ENCODE results near the gene IFITM10.

IFITM10 gene

GRCh38 chr11:1740786-1741530 is 9.4 kb downstream of the IFITM10 start:
- DNase-seq (ENCODE audit: low spot score), result no peak

GRCh38 chr11:1739576-1739975 is 10.8 kb downstream of the IFITM10 start:
- DNase-seq (ENCODE audit: low spot score), result no peak

- DNase-seq (ENCODE audit: low spot score), result no peak
Observed at GRCh38 chr11:1738380-1738779, 12.0 kb downstream of the IFITM10 start.

DNA sequence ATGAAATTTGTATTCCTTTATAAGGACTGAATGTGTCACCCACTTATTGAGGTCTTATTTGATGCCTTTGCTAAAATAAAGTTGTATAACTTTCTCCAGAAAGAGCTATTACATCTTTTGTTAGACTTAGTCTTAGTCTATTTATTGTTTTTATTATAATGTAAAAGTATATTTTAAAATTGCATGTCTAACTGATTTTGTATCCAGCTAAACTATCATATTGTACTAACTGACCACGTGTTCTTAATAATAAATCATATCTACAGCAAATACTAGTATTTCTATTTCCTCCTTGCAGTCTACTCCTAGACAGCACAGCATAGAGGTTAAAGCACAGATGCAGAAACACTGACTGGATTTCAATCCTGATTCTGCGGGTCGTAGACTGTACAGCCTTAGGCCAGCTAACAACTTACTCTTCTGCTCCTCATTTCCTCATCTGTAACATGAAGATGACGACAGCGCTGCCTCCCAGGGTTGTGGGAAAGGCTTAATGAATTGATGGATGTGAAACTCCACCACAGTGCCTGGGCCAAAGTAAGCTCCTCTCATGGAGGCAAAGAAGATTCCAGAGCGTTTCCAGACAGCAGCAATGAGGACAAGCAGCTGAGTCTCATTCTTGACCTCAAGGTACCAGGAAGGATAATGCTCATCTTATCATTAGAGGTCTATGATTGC is 13.2 kb downstream of the IFITM10 start:
- DNase-seq (ENCODE audit: low spot score), result no peak

- no peak for DNase-seq (ENCODE audit: low spot score)
Observed at GRCh38 chr11:1736447-1736992, 13.9 kb downstream of the IFITM10 start.

- no peak for DNase-seq (ENCODE audit: low spot score)
Observed at GRCh38 chr11:1735271-1735670, 15.1 kb downstream of the IFITM10 start.

DNA sequence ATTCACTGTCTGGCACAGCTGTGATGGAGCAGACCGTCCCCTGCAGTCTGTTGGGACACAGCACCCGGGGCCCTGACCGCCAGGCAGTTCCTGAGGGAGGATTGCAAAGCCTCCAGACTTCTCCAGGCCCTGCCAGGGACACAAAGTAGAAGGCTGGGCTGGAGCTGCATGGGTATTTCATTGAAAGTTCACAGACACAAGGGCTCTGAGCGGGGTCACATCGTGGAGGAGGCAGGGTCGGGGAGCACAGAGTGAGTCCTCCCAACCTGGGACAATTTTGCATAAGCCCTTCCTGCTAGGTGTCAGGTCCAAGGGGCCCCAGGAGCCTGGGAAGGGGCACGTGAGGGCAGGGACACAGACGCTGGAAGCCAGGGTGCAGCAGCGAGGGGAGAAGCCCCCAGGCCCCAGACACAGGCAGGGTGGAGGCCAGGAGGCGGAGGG is 15.7 kb downstream of the IFITM10 start:
- DNase-seq (ENCODE audit: low spot score), result no peak

- no peak for DNase-seq (ENCODE audit: low spot score)
Observed at GRCh38 chr11:1733716-1734640, 16.4 kb downstream of the IFITM10 start.

GRCh38 chr11:1733009-1733715 is 17.2 kb downstream of the IFITM10 start:
- no peak for DNase-seq (ENCODE audit: low spot score)

- DNase-seq (ENCODE audit: low spot score), result no peak
Observed at GRCh38 chr11:1732418-1733008, 17.9 kb downstream of the IFITM10 start.

DNA sequence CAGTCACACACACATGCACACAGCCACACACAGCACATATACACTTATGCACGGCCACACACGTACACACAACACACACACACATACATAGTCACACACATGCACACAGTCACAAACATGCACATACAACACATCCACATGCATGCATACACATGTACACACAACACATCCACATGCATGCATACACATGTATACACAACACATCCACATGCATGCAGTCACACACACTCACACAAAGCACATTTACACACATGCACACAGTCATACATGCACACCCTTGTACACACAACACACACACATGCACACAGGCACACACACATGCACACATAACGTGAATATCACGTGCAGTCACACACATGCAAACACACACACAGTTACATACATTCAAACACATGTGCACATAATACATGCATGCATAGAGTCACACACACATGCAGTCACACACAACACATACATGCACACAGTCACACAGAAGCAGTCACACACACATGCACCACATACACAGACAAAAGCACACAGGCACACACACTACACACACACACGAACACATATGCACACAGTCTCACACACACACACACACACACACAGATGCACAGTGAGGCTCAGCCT is 18.8 kb downstream of the IFITM10 start:
- DNase-seq (ENCODE audit: low spot score), result no peak

GRCh38 chr11:1730059-1730629 is 20.3 kb downstream of the IFITM10 start:
- DNase-seq (ENCODE audit: low spot score), result no peak

- no peak for DNase-seq (ENCODE audit: low spot score)
Observed at GRCh38 chr11:1729692-1730011, 20.7 kb downstream of the IFITM10 start.

GRCh38 chr11:1728931-1729691 is 21.3 kb downstream of the IFITM10 start:
- DNase-seq (ENCODE audit: low spot score), result no peak

- no peak for DNase-seq (ENCODE audit: low spot score)
Observed at GRCh38 chr11:1728301-1728700, 22.1 kb downstream of the IFITM10 start.

DNA sequence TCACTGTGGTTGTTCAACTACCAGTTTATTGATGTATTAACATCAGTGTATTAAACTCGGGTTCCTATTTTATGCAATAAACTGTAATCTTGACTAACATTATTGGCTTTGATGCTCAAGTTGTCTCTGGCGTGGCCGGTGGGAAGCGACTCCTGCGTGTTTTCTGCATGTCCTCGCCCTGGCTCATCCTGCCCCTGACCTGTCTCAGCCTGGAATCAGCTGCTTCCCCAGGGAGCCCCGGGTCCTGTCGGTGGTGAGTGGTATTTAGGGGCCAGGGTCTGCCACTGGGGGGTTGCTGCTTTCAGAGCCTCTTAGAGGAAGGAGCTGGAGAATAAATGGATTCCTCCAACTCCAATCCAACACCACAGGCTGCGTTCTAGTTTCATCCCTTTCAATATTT is 22.5 kb downstream of the IFITM10 start:
- no peak for DNase-seq (ENCODE audit: low spot score)

GRCh38 chr11:1727096-1727690 is 23.2 kb downstream of the IFITM10 start:
- no peak for DNase-seq (ENCODE audit: low spot score)

GRCh38 chr11:1719781-1720180 is 30.6 kb downstream of the IFITM10 start:
- DNase-seq (ENCODE audit: low spot score), result no peak

- DNase-seq (ENCODE audit: low spot score), result no peak
Observed at GRCh38 chr11:1718326-1718725, 32.1 kb downstream of the IFITM10 start.
